Measurements from ENCODE around the gene DOCK2.
"Not testable (repeated sequence)": the region's sequence is repeated elsewhere in the genome, so short reads cannot be mapped to it uniquely, and the experiment has no call there.

The DOCK2 gene

GRCh38 chr5:169758886-169759285 is 121.8 kb downstream of the DOCK2 start:
- no peak for DNase-seq

GRCh38 chr5:169760229-169760628 is 123.2 kb downstream of the DOCK2 start:
- DNase-seq = no peak

GRCh38 chr5:169762338-169763095 is 125.4 kb downstream of the DOCK2 start:
- no peak for DNase-seq

- DNase-seq = no peak
These were observed 126.4 kb downstream of the DOCK2 start for GRCh38 chr5:169763376-169764017.

GRCh38 chr5:169764018-169764378 is 126.9 kb downstream of the DOCK2 start:
- DNase-seq = no peak

- no peak for DNase-seq
These were observed 128.3 kb downstream of the DOCK2 start for GRCh38 chr5:169765176-169765996.

- not testable (repeated sequence) for DNase-seq
These were observed 129.9 kb downstream of the DOCK2 start for GRCh38 chr5:169766943-169767342.

GRCh38 chr5:169767938-169768337 is 130.9 kb downstream of the DOCK2 start:
- no peak for DNase-seq

- no peak for DNase-seq
These were observed 131.3 kb downstream of the DOCK2 start for GRCh38 chr5:169768416-169768815.

- DNase-seq = no peak
These were observed 133.0 kb downstream of the DOCK2 start for GRCh38 chr5:169770109-169770508.

- no peak for DNase-seq
These were observed 135.2 kb downstream of the DOCK2 start for GRCh38 chr5:169772256-169772655.

GRCh38 chr5:169772688-169773087 is 135.6 kb downstream of the DOCK2 start:
- DNase-seq = no peak

- no peak for DNase-seq
These were observed 140.1 kb downstream of the DOCK2 start for GRCh38 chr5:169777159-169777558.

GRCh38 chr5:169778622-169779596 is 141.8 kb downstream of the DOCK2 start:
- no peak for DNase-seq

- DNase-seq = peak in 1 of 2 donors; percentile 5
These were observed 144.6 kb downstream of the DOCK2 start for GRCh38 chr5:169781420-169782345.

- DNase-seq = no peak
These were observed 148.9 kb downstream of the DOCK2 start for GRCh38 chr5:169785771-169786618.

- DNase-seq = no peak
These were observed 151.1 kb downstream of the DOCK2 start for GRCh38 chr5:169788168-169788567.

GRCh38 chr5:169789417-169789940 is 152.4 kb downstream of the DOCK2 start:
- DNase-seq = no peak

GRCh38 chr5:169791251-169791650 is 154.2 kb downstream of the DOCK2 start:
- DNase-seq = no peak

- no peak for DNase-seq
These were observed 158.3 kb downstream of the DOCK2 start for GRCh38 chr5:169795338-169795737.

Data from hippocampal formation (tissue), 2 donors.